Right lobe of liver (tissue), 4 donors: ENCODE measurements around the gene TANK.

Experiments
- CTCF ChIP-seq, 4 donors: fragments of 200-600 bp in 3 of 4; fragments of 450-650 bp in 1 of 4; IDR thresholded peaks; one replicate each; pipeline versions ENCODE4 v1.5.1 to v1.8.0; 2016 to 2022; ENCODE audit warnings: antibody characterized with exemption in 4 of 4, mild to moderate bottlenecking in 2 of 4
- POLR2A ChIP-seq: fragments of 450-650 bp; IDR thresholded peaks from one replicate; pipeline ENCODE4 v1.6.1; 2017; ENCODE audit warnings: antibody characterized with exemption, mild to moderate bottlenecking
- donor health status: DM: no; HTN: no; CAD: no.
- donor health status: DM: no; HTN: no; CAD: no.
- donor health status: DM: no; HTN: yes; CAD: no.

GRCh38 chr2:161230959-161231358 is 70.7 kb downstream of the TANK start:
- TF ChIP-seq CTCF (IDR thresholded peaks at IDR 0.05) (no peak), POLR2A (no peak)
